Small intestine (tissue), 7 donors: ENCODE measurements around the gene DAPK2. TPM values are rescaled to one million over a fixed set of nuclear protein-coding genes. Genes with fewer than 3 reads are reported as not detected.

Experiments
- DNase-seq, 2 donors: peaks; one replicate each; pipeline versions ENCODE4 v3.0.0 to v3.0.0-alpha.2; 2013
- FAIRE-seq: peaks from 2 replicates; lab custom pipeline; 2012; peaks lifted over from hg19 to GRCh38; lab: Jason Lieb, UNC
- H3K27ac ChIP-seq, 3 donors: one replicate each; pipeline ENCODE4 v1.5.1; 2013; ENCODE audit warnings: low read length in 2 of 3, mild to moderate bottlenecking in 2 of 3, control low read depth in 1 of 3, inconsistent platforms in 1 of 3, low read depth in 1 of 3, moderate library complexity in 1 of 3
- H3K27me3 ChIP-seq, 3 donors: one replicate each; pipeline ENCODE4 v1.6.1; 2013; ENCODE audit warnings: low read length in 3 of 3, inconsistent platforms in 1 of 3; ENCODE audit not compliant: control insufficient read depth in 3 of 3, insufficient read depth in 3 of 3
- H3K36me3 ChIP-seq, 3 donors: one replicate each; pipeline ENCODE4 v1.6.1; 2013; ENCODE audit warnings: low read length in 3 of 3, inconsistent platforms in 1 of 3, low read depth in 1 of 3, mild to moderate bottlenecking in 1 of 3, moderate library complexity in 1 of 3; ENCODE audit not compliant: control insufficient read depth in 3 of 3, insufficient read depth in 2 of 3
- H3K4me1 ChIP-seq, 3 donors: one replicate each; pipeline ENCODE4 v1.6.1; 2013; ENCODE audit warnings: low read length in 2 of 3, inconsistent platforms in 1 of 3, low read depth in 1 of 3, mild to moderate bottlenecking in 1 of 3, moderate library complexity in 1 of 3; ENCODE audit not compliant: control insufficient read depth in 3 of 3, insufficient read depth in 2 of 3
- H3K4me3 ChIP-seq, 3 donors: one replicate each; pipeline ENCODE4 v1.5.1; 2013; ENCODE audit warnings: low read length in 3 of 3, control low read depth in 1 of 3, inconsistent platforms in 1 of 3, low read depth in 1 of 3, mild to moderate bottlenecking in 1 of 3, moderate library complexity in 1 of 3
- H3K9me3 ChIP-seq, 2 donors: one replicate each; pipeline ENCODE4 v1.6.1; 2013; ENCODE audit warnings: low read depth in 1 of 2, low read length in 1 of 2; ENCODE audit not compliant: control insufficient read depth in 2 of 2, insufficient read depth in 1 of 2
- WGBS, 3 donors: extraction: QIAGEN DNeasy Blood & Tissue Kit; methylation state at CpG; one replicate each; pipeline ENCODE4 v1.1.7; 2013; 5-methylcytosine and 5-hydroxymethylcytosine counted together
- polyA plus RNA-seq, 4 donors: library from polyadenylated mRNA; stranded (reverse) in 3 of 4; unstranded in 1 of 4; fragments of 200-250 nt in 3 of 4; fragments of 120-200 nt in 1 of 4; gene quantifications; one replicate each; pipeline versions ENCODE4 v1.2.1 to v1.2.3, GENCODE V29; 2013
- donor health status: healthy with polysubstance abuse.
- donor health status: control.
- donor health status: control.
- donor health status: Bipolar disorder and iron deficiency.
- donor health status: healthy.

The DAPK2 gene
- polyA plus RNA-seq, 4 donors = 10.3 to 91.6 (median 47.5) TPM

GRCh38 chr15:63918901-63919348 is 127.4 kb downstream of the DAPK2 start:
- Histone ChIP-seq H3K27ac (no peak overlapping the region), H3K9me3 (no peaks in the 10 kb centered on the region), H3K36me3 (peaks cover 0 to 25% (median 11%) of the 10 kb centered on the region in 3 donors), H3K4me3 (no peak overlapping the region), H3K27me3 (no peaks in the 10 kb centered on the region), H3K4me1 (peaks cover 0 to 34% (median 0%) of the 10 kb centered on the region in 3 donors)
- FAIRE-seq = no peak
- 84 to 90% (median 85%) methylated on average over 9 of the region's 9 CpGs for WGBS, 3 donors
- no peak for DNase-seq

DNA sequence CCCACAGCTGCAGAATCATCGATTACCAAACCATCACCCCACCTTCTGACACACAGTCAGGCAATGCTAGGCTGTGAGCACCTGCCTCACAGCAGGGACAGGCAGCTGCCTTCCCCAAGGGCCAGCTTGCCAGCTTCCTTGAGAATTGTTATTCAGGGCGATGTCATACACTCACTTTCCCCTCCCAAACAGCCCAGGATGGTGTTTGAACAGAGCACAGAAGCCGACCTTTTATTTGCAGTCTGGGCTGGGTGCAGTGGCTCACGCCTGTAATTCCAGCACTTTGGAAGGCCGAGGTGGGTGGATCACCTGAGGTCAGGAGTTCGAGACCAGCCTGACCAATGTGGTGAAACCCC is 128.0 kb downstream of the DAPK2 start:
- H3K4me1 ChIP-seq = peaks cover 0 to 40% (median 0%) of the 10 kb centered on the region in 3 donors
- H3K27ac ChIP-seq = no peak overlapping the region
- no peak overlapping the region for H3K4me3 ChIP-seq
- H3K36me3 ChIP-seq = peaks cover 0 to 20% (median 7%) of the 10 kb centered on the region in 3 donors
- FAIRE-seq (no peak), DNase-seq (no peak)
- 39 to 64% (median 59%) methylated on average over 6 of the region's 6 CpGs for WGBS, 3 donors
- H3K9me3 ChIP-seq = no peaks in the 10 kb centered on the region
- H3K27me3 ChIP-seq = no peaks in the 10 kb centered on the region

DNA sequence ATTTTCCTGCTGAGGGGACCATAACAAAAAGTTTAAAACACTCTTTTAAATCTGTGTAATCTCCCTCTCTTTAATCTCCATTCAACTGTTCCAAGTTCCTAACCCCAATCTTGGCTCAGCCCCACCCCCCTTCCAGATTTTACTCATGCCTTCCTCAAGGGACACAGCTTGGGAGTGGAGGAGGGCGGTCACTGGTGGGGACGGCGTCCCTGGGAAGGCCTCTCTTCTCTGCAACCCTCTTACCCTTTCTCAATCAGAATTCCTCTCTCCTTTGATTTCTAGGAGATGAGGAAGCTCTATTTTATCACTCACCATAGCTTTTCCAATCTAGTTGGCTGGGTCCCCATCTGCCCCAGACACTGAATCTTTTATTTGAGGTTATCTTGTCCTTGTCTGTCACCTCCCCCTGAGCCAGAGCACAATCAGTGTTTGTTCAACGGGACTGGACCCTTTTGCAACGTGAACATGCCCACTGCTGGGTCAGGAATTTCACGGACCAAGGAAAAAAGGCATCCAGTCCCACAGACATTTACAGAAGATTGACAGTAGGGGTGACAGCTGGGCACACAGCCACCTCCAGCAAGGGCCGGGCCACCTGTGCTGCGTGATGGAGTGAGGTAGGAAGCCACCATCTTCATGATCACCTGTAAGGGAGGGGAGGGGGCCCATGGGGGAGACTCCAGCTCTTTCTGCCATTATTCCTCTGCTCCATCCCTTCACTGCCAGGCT is 128.5 kb downstream of the DAPK2 start:
- DNase-seq = no peak
- FAIRE-seq = no peak
- Histone ChIP-seq H3K36me3 (peaks cover 0 to 14% (median 4%) of the 10 kb centered on the region in 3 donors), H3K4me1 (peaks cover 0 to 45% (median 0%) of the 10 kb centered on the region in 3 donors), H3K4me3 (no peak overlapping the region), H3K27ac (no peak overlapping the region), H3K9me3 (no peaks in the 10 kb centered on the region), H3K27me3 (no peaks in the 10 kb centered on the region)
- WGBS, 3 donors = 74 to 90% (median 79%) methylated on average over 8 of the region's 8 CpGs

DNA sequence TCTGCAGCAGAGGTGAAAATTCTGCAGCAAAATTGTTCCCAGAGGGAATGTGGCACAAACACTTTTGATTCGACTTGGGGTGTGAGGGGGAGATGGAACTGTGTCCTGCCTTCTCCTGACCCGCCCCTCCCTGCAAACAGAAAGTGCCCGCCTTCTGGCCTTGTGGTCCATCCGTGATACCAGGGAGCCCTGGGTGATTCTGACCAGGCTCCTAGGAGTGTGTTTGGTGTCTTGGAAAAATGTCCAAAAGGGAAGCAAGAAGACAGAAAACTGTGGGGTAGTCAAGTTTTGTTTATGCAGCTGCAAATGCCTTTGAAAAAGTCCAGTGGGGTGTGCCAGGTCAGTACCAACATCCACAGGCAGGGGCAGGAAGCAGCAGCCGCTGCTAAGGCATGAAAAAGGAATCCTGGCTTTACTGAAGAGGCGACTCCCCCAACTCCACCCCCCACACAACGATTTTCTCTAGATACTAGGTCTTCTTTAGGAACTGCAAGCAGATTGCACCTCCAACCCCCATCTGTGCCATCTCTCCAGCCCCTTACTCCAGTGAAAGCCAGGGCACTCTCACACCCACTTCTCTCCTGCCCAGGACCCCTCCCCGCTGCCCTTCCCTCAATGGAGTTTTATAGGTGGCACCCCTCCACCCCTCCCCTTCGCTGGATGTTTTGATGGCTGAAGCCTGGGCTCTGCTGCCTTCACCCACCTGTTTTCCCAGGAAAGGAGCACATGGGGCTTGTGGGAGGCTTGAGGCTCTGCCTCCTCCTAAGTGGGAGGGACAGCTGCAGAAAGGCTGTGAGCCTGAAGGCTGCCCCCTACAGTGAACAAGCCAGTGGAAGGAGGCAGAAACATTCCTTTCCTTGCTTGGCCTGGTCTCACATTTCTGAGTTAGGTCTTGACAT is 130.2 kb downstream of the DAPK2 start:
- H3K36me3 ChIP-seq = peaks cover 0 to 10% (median 4%) of the 10 kb centered on the region in 3 donors
- H3K9me3 ChIP-seq = no peaks in the 10 kb centered on the region
- peak overlapping the region in 1 of 3 donors; percentile 86 for H3K27ac ChIP-seq
- H3K27me3 ChIP-seq = no peaks in the 10 kb centered on the region
- DNase-seq (no peak), FAIRE-seq (no peak)
- 57 to 61% (median 59%) methylated on average over 9 of the region's 9 CpGs for WGBS, 3 donors
- no peak overlapping the region for H3K4me3 ChIP-seq
- H3K4me1 ChIP-seq = peaks cover 0 to 53% (median 0%) of the 10 kb centered on the region in 3 donors

DNA sequence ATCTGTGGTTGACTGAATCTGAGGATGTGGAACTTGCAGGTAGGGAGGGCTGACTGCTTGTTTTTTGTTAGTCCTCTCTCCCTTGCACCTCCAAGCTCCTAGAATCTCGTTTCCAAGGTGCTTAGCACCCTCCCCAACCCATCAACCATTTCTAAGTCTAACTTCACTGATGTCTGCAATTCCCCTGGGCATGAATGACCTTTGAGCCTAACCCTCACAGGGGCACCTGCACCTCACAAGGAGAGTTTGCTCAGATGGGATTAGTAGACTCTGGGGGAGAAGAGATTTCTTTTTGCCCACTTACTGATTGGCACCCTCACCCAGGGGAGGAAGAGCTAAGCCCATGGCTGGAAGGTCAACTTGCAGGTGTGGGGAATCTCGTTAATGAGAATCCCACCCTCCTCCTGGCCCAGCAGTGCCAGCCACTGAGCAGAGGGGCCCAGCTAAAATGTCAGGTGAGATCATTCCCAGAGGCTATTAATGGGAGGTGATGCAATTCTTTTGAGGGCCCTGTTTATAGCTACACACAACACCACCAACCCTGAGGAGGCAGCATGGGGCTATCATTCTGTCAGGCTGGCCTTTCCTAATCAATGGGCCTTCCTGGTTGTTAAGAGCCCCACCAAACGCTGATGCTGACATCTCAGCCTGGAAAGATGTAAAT is 130.9 kb downstream of the DAPK2 start:
- H3K4me1 ChIP-seq = peaks cover 0 to 58% (median 0%) of the 10 kb centered on the region in 3 donors
- peak overlapping the region in 1 of 3 donors; percentile 86 for H3K27ac ChIP-seq
- DNase-seq (peak in 1 of 2 donors; percentile 86), FAIRE-seq (no peak)
- no peaks in the 10 kb centered on the region for H3K27me3 ChIP-seq
- 26 to 50% (median 47%) methylated on average over 3 of the region's 3 CpGs for WGBS, 3 donors
- no peak overlapping the region for H3K4me3 ChIP-seq
- H3K36me3 ChIP-seq = peaks cover 0 to 4% (median 4%) of the 10 kb centered on the region in 3 donors
- no peaks in the 10 kb centered on the region for H3K9me3 ChIP-seq

GRCh38 chr15:63913786-63914315 is 132.4 kb downstream of the DAPK2 start:
- H3K4me1 ChIP-seq = peaks cover 0 to 72% (median 0%) of the 10 kb centered on the region in 3 donors
- H3K27me3 ChIP-seq = no peaks in the 10 kb centered on the region
- WGBS, 3 donors = 69 to 79% (median 71%) methylated on average over 3 of the region's 3 CpGs
- peaks cover 0 to 4% (median 3%) of the 10 kb centered on the region in 3 donors for H3K36me3 ChIP-seq
- no peak for FAIRE-seq
- H3K9me3 ChIP-seq = no peaks in the 10 kb centered on the region
- peak in 1 of 2 donors; percentile 76 for DNase-seq
- peak overlapping the region in 1 of 3 donors; percentile 86 for H3K27ac ChIP-seq
- no peak overlapping the region for H3K4me3 ChIP-seq

- no peaks in the 10 kb centered on the region for H3K9me3 ChIP-seq
- DNase-seq (peak; percentile 30 to 70), FAIRE-seq (no peak)
- H3K36me3 ChIP-seq = peaks cover 0 to 4% (median 2%) of the 10 kb centered on the region in 3 donors
- H3K4me1 ChIP-seq = peaks cover 0 to 73% (median 0%) of the 10 kb centered on the region in 3 donors
- WGBS, 3 donors = 41 to 83% (median 49%) methylated on average over 9 of the region's 9 CpGs
- peak overlapping the region in 1 of 3 donors; percentile 86 for H3K27ac ChIP-seq
- no peaks in the 10 kb centered on the region for H3K27me3 ChIP-seq
- no peak overlapping the region for H3K4me3 ChIP-seq
Observed at GRCh38 chr15:63913336-63913735, 132.9 kb downstream of the DAPK2 start.
